ENCODE data around the gene MACC1.

DNA sequence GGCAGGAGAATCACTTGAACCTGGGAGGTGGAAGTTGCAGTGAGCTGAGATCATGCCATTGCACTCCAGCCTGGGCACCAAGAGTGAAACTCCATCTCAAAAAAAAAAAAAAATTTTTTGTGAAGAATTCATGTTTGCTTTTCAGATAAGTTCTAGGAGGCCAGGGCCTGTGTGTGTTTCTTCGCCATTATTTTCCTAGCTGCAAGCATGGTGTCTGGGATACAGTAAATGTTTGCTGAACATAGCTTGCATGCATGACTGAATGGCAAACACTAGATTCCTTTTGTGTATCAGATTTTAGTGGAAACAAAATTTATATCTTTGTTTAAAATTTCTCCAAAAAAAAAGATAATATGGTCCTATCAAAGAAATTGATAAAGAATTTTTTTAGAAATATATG lies 9.7 kb upstream of the MACC1 start:
- no peak for TF ChIP-seq CTCF (IDR thresholded peaks at IDR 0.05)
- TF ChIP-seq POLR2A (IDR thresholded peaks at IDR 0.05) = no peak
